Posterior vena cava (tissue), 2 donors: ENCODE data around the gene BAG1. TPM values are rescaled to one million over a fixed set of nuclear protein-coding genes. Genes with fewer than 3 reads are reported as not detected.

ENCODE experiments used
- DNase-seq: peaks from one replicate; pipeline ENCODE4 v3.0.0-alpha.2; 2020; ENCODE audit warnings: low spot score
- intact Hi-C, 2 donors: fragments of 100-400 bp; cut with DNase I; formaldehyde crosslinking; loops; one replicate each; pipeline versions ENCODE4 v1.14.1 to v1.14.2; 2022 to 2023
- total RNA-seq, 2 donors: library from RNA; stranded (reverse); fragmentation: NEBNext Ultra II Directional; extraction: Animal tissue kit (Norgen Biotek cat#: 25700); gene quantifications; one replicate each; pipeline ENCODE4 v1.2.1, GENCODE V29; 2021
- donor health status: DM: yes; HTN: yes; CAD: no.
- donor health status: DM: yes; HTN: yes; CAD: no.

The BAG1 gene
- total RNA-seq, 2 donors from 2014 or later, result 73.8 to 103 TPM

GRCh38 chr9:33225319-33226147, 39.0 kb downstream of the BAG1 start:
- intact Hi-C loops, result loop anchor here (2.0 kb wide), 3 partner anchors 65 to 143 kb away; no protein-coding TSS in a partner anchor
- no peak for DNase-seq

DNA sequence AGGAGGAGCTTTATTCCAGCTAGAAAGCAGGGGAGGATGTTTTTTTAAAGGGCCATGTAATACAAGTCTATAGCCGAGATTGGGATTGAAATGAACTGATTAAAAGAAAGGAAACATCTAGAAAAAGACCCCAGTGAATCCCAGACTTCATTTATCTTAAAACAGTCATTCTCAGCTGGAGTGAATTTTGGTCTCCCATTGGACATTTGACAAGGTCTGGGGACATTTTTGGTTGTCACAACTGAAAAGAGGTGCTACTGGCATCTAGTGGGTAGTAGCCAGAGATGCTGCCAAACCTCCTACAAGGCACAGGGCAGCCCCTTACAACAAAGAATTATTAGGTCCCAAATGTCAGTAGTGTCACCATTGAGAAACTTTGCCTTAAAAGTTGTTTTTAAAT, 40.8 kb downstream of the BAG1 start:
- intact Hi-C loops, result loop anchor here in 1 of 2 donors (2.0 kb wide), 1 partner anchor 63 kb away; no protein-coding TSS in a partner anchor
- DNase-seq, result no peak

GRCh38 chr9:33222031-33222430, 42.5 kb downstream of the BAG1 start:
- intact Hi-C loops, result no loop called here
- DNase-seq, result no peak

DNA sequence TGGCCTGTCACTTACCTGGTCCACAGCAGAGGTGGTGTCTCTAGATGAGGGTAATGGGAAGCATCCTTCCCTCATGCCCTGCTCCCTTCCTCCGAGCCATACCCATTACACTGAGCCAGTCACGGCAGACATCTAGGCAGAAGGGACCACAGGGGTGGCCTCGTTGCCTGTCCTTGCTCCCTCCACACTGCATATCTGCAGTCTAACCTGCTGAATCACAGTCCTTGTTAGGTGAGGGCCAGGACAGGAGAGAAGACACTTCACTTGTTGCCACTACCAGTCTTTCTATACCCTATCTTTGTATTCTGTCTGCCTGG, 43.0 kb downstream of the BAG1 start:
- intact Hi-C loops, result no loop called here
- no peak for DNase-seq

DNA sequence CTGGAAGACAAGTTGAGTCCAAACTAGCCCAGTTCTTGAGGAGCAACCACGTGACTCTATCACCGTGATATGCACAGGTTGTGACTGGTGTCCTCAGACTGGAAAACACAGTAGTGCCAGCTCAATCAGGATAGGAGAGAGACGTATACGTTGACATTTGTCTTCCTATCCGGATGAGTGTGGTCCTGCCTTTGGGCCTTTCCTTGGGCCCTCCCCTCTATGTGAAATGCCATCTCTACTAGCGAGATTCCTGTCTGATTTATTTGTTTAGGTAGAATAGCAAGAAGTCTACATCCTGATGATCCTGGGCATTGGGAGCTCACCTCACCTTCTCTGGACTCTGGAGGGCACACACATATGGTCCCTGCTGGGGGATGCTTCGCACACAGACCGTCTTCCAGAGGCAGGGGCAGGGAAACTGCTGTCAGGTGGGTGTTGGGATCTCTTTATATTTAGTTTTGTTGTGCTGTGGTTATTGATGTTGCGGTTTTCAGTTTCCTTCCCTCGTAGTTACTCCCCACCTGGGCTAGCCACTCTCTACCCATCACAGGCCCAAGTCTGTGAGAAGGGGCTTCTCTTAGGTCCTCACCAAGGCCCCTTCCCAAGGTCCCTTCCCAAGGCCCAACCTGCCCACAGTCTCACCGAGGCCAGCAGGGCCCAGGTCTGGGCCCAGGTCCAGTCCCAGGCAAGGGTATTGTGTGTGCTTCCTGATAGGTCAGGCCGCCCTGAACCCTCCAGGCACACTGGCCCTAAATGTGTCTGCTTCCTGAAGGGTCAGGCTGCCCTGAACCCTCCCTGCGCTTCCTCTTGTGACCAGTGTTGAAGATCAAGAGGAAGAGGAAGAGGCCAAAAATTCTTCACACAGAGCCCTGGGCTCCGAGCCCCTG, 43.6 kb downstream of the BAG1 start:
- intact Hi-C loops, result no loop called here
- no peak for DNase-seq

GRCh38 chr9:33211695-33212393, 52.7 kb downstream of the BAG1 start:
- intact Hi-C loops, result no loop called here
- DNase-seq, result no peak

GRCh38 chr9:33210006-33210715, 54.3 kb downstream of the BAG1 start:
- intact Hi-C loops, result no loop called here
- DNase-seq, result no peak

DNA sequence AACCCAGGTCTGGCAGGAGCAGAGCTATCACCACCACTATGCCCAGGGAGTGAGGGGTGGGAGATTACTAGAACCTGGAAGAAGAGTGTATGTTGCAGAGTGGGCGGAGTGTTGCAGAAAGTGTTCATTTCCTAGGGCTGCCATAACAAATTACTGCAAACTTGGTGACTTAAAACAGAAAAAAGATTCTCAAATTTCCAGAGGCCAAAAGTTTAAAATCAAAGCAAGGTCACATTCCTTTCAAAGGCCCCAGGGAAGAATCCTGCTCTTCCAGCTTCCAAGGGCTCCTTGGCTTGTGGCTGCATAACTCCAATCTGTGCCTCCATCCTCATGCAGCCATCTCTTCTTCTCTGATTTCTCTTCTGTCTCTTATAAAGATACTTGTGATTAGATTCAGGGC, 55.1 kb downstream of the BAG1 start:
- no peak for DNase-seq
- intact Hi-C loops, result loop anchor here in 1 of 2 donors (10.0 kb wide), 1 partner anchor 55 kb away; no protein-coding TSS in a partner anchor

GRCh38 chr9:33202552-33203201, 61.8 kb downstream of the BAG1 start:
- intact Hi-C loops, result loop anchor here (5.0 to 10.0 kb wide), 4 partner anchors 35 to 100 kb away; partner anchors contain the start of gene B4GALT1 (in 1 of the 2)
- DNase-seq, result peak; percentile 90

Other genes with a start within 250 kb of the BAG1 start
- 10 to 100 TPM; 71.8 to 83.1 TPM for gene DNAJA1, start 239.4 kb downstream of the BAG1 start, total RNA-seq
- 10 to 100 TPM; 15.8 to 16.8 TPM for gene SMU1, start 188.0 kb downstream of the BAG1 start, total RNA-seq
- 100 to 1,000 TPM in 1 of 2 donors, 10 to 100 TPM in 1; 76.8 to 107 TPM for gene B4GALT1, start 97.4 kb downstream of the BAG1 start, total RNA-seq
- not detected for gene SPINK4, start 24.5 kb downstream of the BAG1 start, total RNA-seq
- 10 to 100 TPM; 54.2 to 61.7 TPM for gene CHMP5, start 341 bp upstream of the BAG1 start, total RNA-seq
- 10 to 100 TPM; 30.1 to 37.2 TPM for gene NFX1, start 25.8 kb upstream of the BAG1 start, total RNA-seq
- 1 to 10 TPM; 4.6 TPM for gene AQP7, start 137.9 kb upstream of the BAG1 start, total RNA-seq
- 1 to 10 TPM; 5.5 to 8.4 TPM for gene AQP3, start 182.9 kb upstream of the BAG1 start, total RNA-seq
- 10 to 100 TPM; 20.9 to 24.8 TPM for gene NOL6, start 209.2 kb upstream of the BAG1 start, total RNA-seq